HEK293 (cell line): ENCODE measurements around the gene CACNA1S.

Experiments used
- HOXC10 ChIP-seq: sonication (generic); formaldehyde crosslinking; IDR thresholded peaks from 2 replicates; pipeline ENCODE4 v1.8.1; 2023; ENCODE audit warnings: mild to moderate bottlenecking, missing genetic modification reagents
- PRDM10 ChIP-seq: fragments of 450-650 bp; formaldehyde crosslinking; IDR thresholded peaks from 2 replicates; pipeline ENCODE4 v1.5.1; 2016; ENCODE audit warnings: missing biosample characterization, missing genetic modification characterization
- TSHZ1 ChIP-seq: fragments of 450-650 bp; formaldehyde crosslinking; IDR thresholded peaks from 2 replicates; pipeline ENCODE4 v1.5.1; 2016; ENCODE audit warnings: missing biosample characterization, missing genetic modification characterization, borderline replicate concordance
- ZBTB11 ChIP-seq: fragments of 450-650 bp; formaldehyde crosslinking; conservative IDR thresholded peaks from 2 replicates; pipeline ENCODE4 v1.5.1; 2016; ENCODE audit warnings: low read depth, missing biosample characterization, missing genetic modification characterization
- ZBTB17 ChIP-seq: fragments of 450-650 bp; formaldehyde crosslinking; IDR thresholded peaks from 2 replicates; pipeline ENCODE4 v1.5.1; 2016; ENCODE audit warnings: missing biosample characterization, missing genetic modification characterization
- ZBTB20 ChIP-seq: fragments of 450-650 bp; formaldehyde crosslinking; IDR thresholded peaks from 2 replicates; pipeline ENCODE4 v1.5.1; 2016; ENCODE audit warnings: missing biosample characterization, missing genetic modification characterization
- ZBTB8A ChIP-seq: fragments of 450-650 bp; formaldehyde crosslinking; IDR thresholded peaks from 2 replicates; pipeline ENCODE4 v1.5.1; 2016; ENCODE audit warnings: missing biosample characterization, missing genetic modification characterization
- ZEB2 ChIP-seq: fragments of 450-650 bp; formaldehyde crosslinking; IDR thresholded peaks from 2 replicates; pipeline ENCODE4 v1.5.1; 2016; ENCODE audit warnings: missing biosample characterization, missing genetic modification characterization
- ZFP69B ChIP-seq: fragments of 450-650 bp; formaldehyde crosslinking; IDR thresholded peaks from 2 replicates; pipeline ENCODE4 v1.5.1; 2016; ENCODE audit warnings: missing biosample characterization, missing genetic modification characterization
- ZIC2 ChIP-seq: fragments of 450-650 bp; formaldehyde crosslinking; IDR thresholded peaks from 2 replicates; pipeline ENCODE4 v1.5.1; 2016; ENCODE audit warnings: missing biosample characterization, missing genetic modification characterization
- ZNF335 ChIP-seq: fragments of 450-650 bp; formaldehyde crosslinking; conservative IDR thresholded peaks from 2 replicates; pipeline ENCODE4 v1.5.1; 2016; ENCODE audit warnings: missing biosample characterization, missing genetic modification characterization
- ZNF391 ChIP-seq: fragments of 450-650 bp; formaldehyde crosslinking; IDR thresholded peaks from 2 replicates; pipeline ENCODE4 v1.5.1; 2016; ENCODE audit warnings: low read depth, missing biosample characterization, missing genetic modification characterization, borderline replicate concordance
- ZNF398 ChIP-seq: fragments of 450-650 bp; formaldehyde crosslinking; IDR thresholded peaks from 2 replicates; pipeline ENCODE4 v1.5.1; 2017; ENCODE audit warnings: missing biosample characterization, missing genetic modification characterization
- ZNF449 ChIP-seq: fragments of 450-650 bp; formaldehyde crosslinking; IDR thresholded peaks from 2 replicates; pipeline ENCODE4 v1.5.1; 2017; ENCODE audit warnings: missing biosample characterization, mild to moderate bottlenecking, missing genetic modification characterization, moderate library complexity
- ZNF555 ChIP-seq: fragments of 450-650 bp; formaldehyde crosslinking; conservative IDR thresholded peaks from 2 replicates; pipeline ENCODE4 v1.5.1; 2017; ENCODE audit warnings: missing biosample characterization, mild to moderate bottlenecking, missing genetic modification characterization, inconsistent platforms
- ZNF580 ChIP-seq: fragments of 450-650 bp; formaldehyde crosslinking; IDR thresholded peaks from 2 replicates; pipeline ENCODE4 v1.5.1; 2016; ENCODE audit warnings: missing biosample characterization, missing genetic modification characterization
- ZNF670 ChIP-seq: fragments of 450-650 bp; formaldehyde crosslinking; IDR thresholded peaks from 2 replicates; pipeline ENCODE4 v1.5.1; 2016; ENCODE audit warnings: missing biosample characterization, missing genetic modification characterization, low read depth
- ZNF692 ChIP-seq: fragments of 450-650 bp; formaldehyde crosslinking; IDR thresholded peaks from 2 replicates; pipeline ENCODE4 v1.5.1; 2016; ENCODE audit warnings: missing biosample characterization, missing genetic modification characterization
- ZNF785 ChIP-seq: fragments of 450-650 bp; formaldehyde crosslinking; IDR thresholded peaks from 2 replicates; pipeline ENCODE4 v1.5.1; 2016; ENCODE audit warnings: missing biosample characterization, missing genetic modification characterization

The CACNA1S gene

GRCh38 chr1:201153474-201154388, 41.5 kb upstream of the CACNA1S start (continued):
- no peak for TF ChIP-seq ZNF398 (tag by site-specific recombination)
- no peak for TF ChIP-seq ZIC2
- TF ChIP-seq ZNF449, result 0 out of 2 replicates have a peak, but pooled peaks have one; percentile 17
- TF ChIP-seq ZBTB17 (tag by site-specific recombination), result no peak
- no peak for TF ChIP-seq ZBTB8A (tag by site-specific recombination)
- TF ChIP-seq TSHZ1 (tag by site-specific recombination), result no peak
- no peak for TF ChIP-seq ZNF692 (tag by site-specific recombination)
- no peak for TF ChIP-seq HOXC10
- 0 out of 2 replicates have a peak, but pooled peaks have one; percentile 9 for TF ChIP-seq PRDM10 (tag by site-specific recombination)
- TF ChIP-seq ZFP69B (tag by site-specific recombination), result no peak
- TF ChIP-seq ZNF580 (tag by site-specific recombination), result no peak
- TF ChIP-seq ZBTB11 (tag by site-specific recombination), result no peak
- TF ChIP-seq ZEB2 (tag by site-specific recombination), result no peak; the same call in 1 of the 2 replicates
- TF ChIP-seq ZBTB20 (tag by site-specific recombination), result no peak; the same call in 1 of the 2 replicates
- no peak for TF ChIP-seq ZNF785 (tag by site-specific recombination)
- TF ChIP-seq ZNF335 (tag by site-specific recombination), result peak; percentile 99
- no peak for TF ChIP-seq ZNF555 (tag by site-specific recombination)
- no peak for TF ChIP-seq ZNF391 (tag by site-specific recombination)
- TF ChIP-seq ZNF670 (tag by site-specific recombination), result no peak
